HG03469 (cell line): ENCODE data around the gene CRYZL1.
"Not testable (repeated sequence)": the region's sequence is repeated elsewhere in the genome, so short reads cannot be mapped to it uniquely, and the experiment has no call there.

Experiments
- ATAC-seq: cut with Tn5 transposase; IDR thresholded peaks from one replicate; pipeline ENCODE4 v1.9.1; 2021; ENCODE audit warnings: mild to moderate bottlenecking, moderate library complexity, moderate number of reproducible peaks; ENCODE audit not compliant: unreplicated experiment

Gene CRYZL1

GRCh38 chr21:33641352-33642026 is at the start of gene CRYZL1:
CRYZL1 (minus strand) TSS chr21:33641741; CDS start chr21:33631551, 10,190 bp downstream.
- peak; percentile 82 for ATAC-seq

- ATAC-seq = no peak
These were observed 49.3 kb upstream of the CRYZL1 start for GRCh38 chr21:33690874-33691273.

GRCh38 chr21:33688353-33688752 is 46.8 kb upstream of the CRYZL1 start:
- no peak for ATAC-seq

GRCh38 chr21:33687634-33688033 is 46.1 kb upstream of the CRYZL1 start:
- no peak for ATAC-seq

- no peak for ATAC-seq
These were observed 44.8 kb upstream of the CRYZL1 start for GRCh38 chr21:33686386-33686785.

- ATAC-seq = no peak
These were observed 44.2 kb upstream of the CRYZL1 start for GRCh38 chr21:33685613-33686197.

GRCh38 chr21:33684923-33685560 is 43.5 kb upstream of the CRYZL1 start:
- no peak for ATAC-seq

GRCh38 chr21:33684068-33684467 is 42.5 kb upstream of the CRYZL1 start:
- no peak for ATAC-seq

- ATAC-seq = no peak
These were observed 41.6 kb upstream of the CRYZL1 start for GRCh38 chr21:33682992-33683627.

- ATAC-seq = no peak
These were observed 39.3 kb upstream of the CRYZL1 start for GRCh38 chr21:33680870-33681269.

- no peak for ATAC-seq
These were observed 35.9 kb upstream of the CRYZL1 start for GRCh38 chr21:33677450-33677849.

- ATAC-seq = not testable (repeated sequence)
These were observed 35.1 kb upstream of the CRYZL1 start for GRCh38 chr21:33676666-33677065.

- no peak for ATAC-seq
These were observed 32.7 kb upstream of the CRYZL1 start for GRCh38 chr21:33674226-33674625.

GRCh38 chr21:33673473-33673872 is 31.9 kb upstream of the CRYZL1 start:
- ATAC-seq = no peak

GRCh38 chr21:33670076-33670978 is 28.8 kb upstream of the CRYZL1 start:
- ATAC-seq = no peak

- no peak for ATAC-seq
These were observed 27.1 kb upstream of the CRYZL1 start for GRCh38 chr21:33668620-33669019.

- no peak for ATAC-seq
These were observed 26.6 kb upstream of the CRYZL1 start for GRCh38 chr21:33668180-33668579.

- no peak for ATAC-seq
These were observed 26.1 kb upstream of the CRYZL1 start for GRCh38 chr21:33667636-33668035.

GRCh38 chr21:33666153-33666552 is 24.6 kb upstream of the CRYZL1 start:
- ATAC-seq = no peak

GRCh38 chr21:33664135-33664534 is 22.6 kb upstream of the CRYZL1 start:
- ATAC-seq = no peak

- ATAC-seq = no peak
These were observed 21.7 kb upstream of the CRYZL1 start for GRCh38 chr21:33663241-33663640.
